K562 (cell line): ENCODE data around the gene INPP5D. TPM values are rescaled to one million over a fixed set of nuclear protein-coding genes. Genes with fewer than 3 reads are reported as not detected.
A peak's percentile ranks its signal among the peaks of the same experiment; 100 is the strongest.
"Not testable (repeated sequence)": the region's sequence is repeated elsewhere in the genome, so short reads cannot be mapped to it uniquely, and the experiment has no call there.

Experiments used
- ATAC-seq: fragments of 200-7000 bp; cut with Tn5 transposase; 3 replicates; pipeline ENCODE4 v1.9.1; 2020; ENCODE audit warnings: moderate library complexity
- BruUV-seq: library from RNA; stranded (reverse); fragments of 400-500 nt; replicated peaks from 2 replicates; lab custom pipeline; 2021; lab: Mats Ljungman, UMichigan
- CTCF ChIA-PET: fragments of 300-600 bp; formaldehyde crosslinking; extraction: SDS; loops from one replicate; lab custom pipeline; 2021; ENCODE audit warnings: low intra/inter-chr PET ratio; lab: Yijun Ruan, JAX
- POLR2A ChIA-PET: fragments of 300-600, 350-650 bp; sonication (Branson Sonifier 250); formaldehyde crosslinking; extraction: SDS; loops from one replicate; lab custom pipeline; 2021; ENCODE audit warnings: antibody characterized with exemption, inconsistent platforms; lab: Yijun Ruan, JAX
- DNase-seq, 4 experiments: peaks; one replicate each; pipeline versions ENCODE4 v3.0.0 to v3.0.0-alpha.2; 2011 to 2018; ENCODE audit warnings: low spot score in 3 of 4, mixed read lengths in 3 of 4; ENCODE audit errors: extremely low read depth in 1 of 4
- FAIRE-seq: peaks from 2 replicates; lab custom pipeline; 2011; peaks lifted over from hg19 to GRCh38; lab: Jason Lieb, UNC
- H2AFZ ChIP-seq: 2 replicates; pipeline ENCODE4 v1.6.0; 2011; ENCODE audit warnings: low read depth, low read length, control low read depth, inconsistent platforms
- H3K27ac ChIP-seq: fragments of 200-600 bp; 3 replicates; pipeline ENCODE4 v1.8.0; 2011; ENCODE audit warnings: low read depth, mild to moderate bottlenecking, control low read depth, inconsistent platforms, low read length, moderate library complexity, mixed read lengths; ENCODE audit errors: extremely low read depth
- H3K27me3 ChIP-seq, 2 experiments: fragments of 300-600 bp in 1 of 2; 2 replicates in 1 of 2; 3 replicates in 1 of 2; pipeline versions ENCODE4 v1.6.0 to v1.8.0; 2011; ENCODE audit warnings: inconsistent platforms in 2 of 2, low read length in 2 of 2, mild to moderate bottlenecking in 1 of 2, mixed read lengths in 1 of 2, moderate library complexity in 1 of 2; ENCODE audit not compliant: control insufficient read depth in 2 of 2, insufficient read depth in 2 of 2
- H3K36me3 ChIP-seq: fragments of 300-600 bp; 3 replicates; pipeline ENCODE4 v1.8.0; 2011; ENCODE audit warnings: mild to moderate bottlenecking, low read length, inconsistent platforms; ENCODE audit not compliant: control insufficient read depth, insufficient read depth
- H3K4me1 ChIP-seq, 2 experiments: fragments of 200-600 bp in 1 of 2; replicated peaks in 1 of 2; 2 replicates in 1 of 2; 3 replicates in 1 of 2; pipeline versions ENCODE4 v1.5.1 to v1.8.0; 2011; ENCODE audit warnings: inconsistent platforms in 2 of 2, low read length in 2 of 2, mild to moderate bottlenecking in 1 of 2, mixed read lengths in 1 of 2, moderate library complexity in 1 of 2; ENCODE audit not compliant: control insufficient read depth in 2 of 2, insufficient read depth in 2 of 2
- H3K4me2 ChIP-seq: 2 replicates; pipeline ENCODE4 v1.6.1; 2011; ENCODE audit warnings: low read length, control low read depth, inconsistent platforms, mixed read lengths; ENCODE audit not compliant: insufficient read depth
- H3K4me3 ChIP-seq: fragments of 200-600 bp; sonication (generic), shearing (Covaris generic); 2 replicates; pipeline ENCODE4 v1.5.1; 2016; ENCODE audit warnings: control low read depth, inconsistent platforms
- H3K79me2 ChIP-seq: fragments of 200-600 bp; 3 replicates; pipeline ENCODE4 v1.8.0; 2011; ENCODE audit warnings: low read length, inconsistent platforms; ENCODE audit not compliant: control insufficient read depth, insufficient read depth
- H3K9ac ChIP-seq, 2 experiments: 2 replicates each; pipeline versions ENCODE4 v1.6.0 to v1.6.1; 2011; ENCODE audit warnings: low read depth in 2 of 2, low read length in 2 of 2, control low read depth in 1 of 2, inconsistent platforms in 1 of 2, mild to moderate bottlenecking in 1 of 2, mixed read lengths in 1 of 2; ENCODE audit not compliant: insufficient read depth in 1 of 2
- H3K9me1 ChIP-seq: one replicate; pipeline ENCODE4 v1.6.0; 2011; ENCODE audit warnings: inconsistent platforms, mild to moderate bottlenecking, low read length, moderate library complexity; ENCODE audit not compliant: control insufficient read depth, insufficient read depth
- H3K9me3 ChIP-seq: replicated peaks from 2 replicates; pipeline ENCODE4 v1.5.1; 2011; ENCODE audit warnings: low read depth, low read length, inconsistent platforms; ENCODE audit not compliant: control insufficient read depth, insufficient read depth
- H4K20me1 ChIP-seq: replicated peaks from 2 replicates; pipeline ENCODE4 v1.6.1; 2011; ENCODE audit warnings: low read length, inconsistent platforms, mixed read lengths; ENCODE audit not compliant: control insufficient read depth, insufficient read depth
- WGBS: fragments of 100-300 bp; shearing (Covaris generic); methylation state at CpG from one replicate; pipeline ENCODE4 v1.1.6; 2016; ENCODE audit warnings: low coverage, mixed read lengths; ENCODE audit not compliant: insufficient coverage; ENCODE audit errors: missing lambda C conversion rate; 5-methylcytosine and 5-hydroxymethylcytosine counted together
- in situ Hi-C: fragments of 300-500 bp; cut with MboI; formaldehyde crosslinking; loops from 4 replicates; pipeline ENCODE4 v1.15.0; 2018; ENCODE audit warnings: inconsistent platforms, mixed read lengths
- intact Hi-C: fragments of 100-400 bp; cut with micrococcal nuclease; formaldehyde crosslinking; loops from 2 replicates; pipeline ENCODE4 v1.14.2; 2022
- polyA plus RNA-seq, 8 experiments: library from polyadenylated mRNA; depleted of rRNA in 4 of 8; stranded (reverse) in 5 of 8; unstranded in 3 of 8; fragments of >200 nt; fragmentation: Nextera tagmentation in 2 of 8; fragmentation: Illumina TruSeq in 1 of 8; extraction: Ambion mirVana in 2 of 8; extraction: Trizol in 1 of 8; gene quantifications; 2 replicates each; pipeline versions ENCODE4 v1.2.1 to v1.2.3, GENCODE V29; 2011 to 2014; ENCODE audit warnings: inconsistent platforms in 1 of 8, missing spikeins in 1 of 8
- total RNA-seq, 7 experiments: library from RNA; depleted of rRNA in 6 of 7; stranded (reverse); fragments of >200 nt in 6 of 7; fragmentation: Illumina TruSeq in 2 of 7; extraction: Trizol in 2 of 7; gene quantifications; 2 replicates each; pipeline versions ENCODE4 v1.2.1 to v1.2.3, GENCODE V29; 2011 to 2021; ENCODE audit warnings: low replicate concordance in 1 of 7
- TF ChIP-seq, protein P1 (sequence below): sonication (generic); formaldehyde crosslinking; IDR thresholded peaks from 2 replicates; pipeline ENCODE4 v1.8.1; 2023; ENCODE audit warnings: mild to moderate bottlenecking, missing genetic modification reagents
- TF ChIP-seq, protein P2 (sequence below): fragments of 450-650 bp; IDR thresholded peaks from 2 replicates; pipeline ENCODE4 v1.6.1; 2016; ENCODE audit warnings: mild to moderate bottlenecking

The INPP5D gene
- total and polyA plus RNA-seq, 9 of the 15 experiments (the other 6 are each of a cell fraction or from before 2014, with no cell fraction given) = 0.55 to 6.2 (median 2.2) TPM

DNA sequence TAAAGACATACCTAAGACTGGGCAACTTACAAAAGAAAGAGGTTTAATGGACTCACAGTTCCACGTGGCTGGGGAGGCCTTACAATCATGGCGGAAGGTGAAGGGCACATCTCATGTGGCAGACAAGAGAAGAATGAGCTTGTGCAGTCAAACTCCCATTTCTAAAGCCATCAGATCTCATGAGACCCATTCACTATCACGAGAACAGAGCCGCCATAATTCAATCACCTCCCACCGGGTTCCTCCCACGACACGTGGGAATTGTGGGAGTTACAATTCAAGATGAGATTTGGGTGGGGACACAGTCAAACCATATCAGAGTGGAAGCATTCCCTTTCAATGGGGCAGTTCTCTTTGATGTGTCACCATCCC lies 39.7 kb downstream of the INPP5D start:
- H3K4me3 ChIP-seq, H3K9ac ChIP-seq, in situ Hi-C loops, DNase-seq, FAIRE-seq, H3K36me3 ChIP-seq, H4K20me1 ChIP-seq, H3K79me2 ChIP-seq, intact Hi-C loops, H3K9me3 ChIP-seq, H3K27ac ChIP-seq, H2AFZ ChIP-seq, BruUV-seq, H3K9me1 ChIP-seq, CTCF ChIA-PET, H3K4me2 ChIP-seq, H3K4me1 ChIP-seq, POLR2A ChIA-PET, H3K27me3 ChIP-seq, ATAC-seq: not testable (repeated sequence)
- WGBS = 89% methylated on average over 6 of the region's 7 CpGs
- TF ChIP-seq, protein P1, sequence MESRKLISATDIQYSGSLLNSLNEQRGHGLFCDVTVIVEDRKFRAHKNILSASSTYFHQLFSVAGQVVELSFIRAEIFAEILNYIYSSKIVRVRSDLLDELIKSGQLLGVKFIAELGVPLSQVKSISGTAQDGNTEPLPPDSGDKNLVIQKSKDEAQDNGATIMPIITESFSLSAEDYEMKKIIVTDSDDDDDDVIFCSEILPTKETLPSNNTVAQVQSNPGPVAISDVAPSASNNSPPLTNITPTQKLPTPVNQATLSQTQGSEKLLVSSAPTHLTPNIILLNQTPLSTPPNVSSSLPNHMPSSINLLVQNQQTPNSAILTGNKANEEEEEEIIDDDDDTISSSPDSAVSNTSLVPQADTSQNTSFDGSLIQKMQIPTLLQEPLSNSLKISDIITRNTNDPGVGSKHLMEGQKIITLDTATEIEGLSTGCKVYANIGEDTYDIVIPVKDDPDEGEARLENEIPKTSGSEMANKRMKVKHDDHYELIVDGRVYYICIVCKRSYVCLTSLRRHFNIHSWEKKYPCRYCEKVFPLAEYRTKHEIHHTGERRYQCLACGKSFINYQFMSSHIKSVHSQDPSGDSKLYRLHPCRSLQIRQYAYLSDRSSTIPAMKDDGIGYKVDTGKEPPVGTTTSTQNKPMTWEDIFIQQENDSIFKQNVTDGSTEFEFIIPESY (CRISPR knock-in tag) = peak; percentile 66; the same call in 1 of the 2 replicates
- TF ChIP-seq, protein P2, sequence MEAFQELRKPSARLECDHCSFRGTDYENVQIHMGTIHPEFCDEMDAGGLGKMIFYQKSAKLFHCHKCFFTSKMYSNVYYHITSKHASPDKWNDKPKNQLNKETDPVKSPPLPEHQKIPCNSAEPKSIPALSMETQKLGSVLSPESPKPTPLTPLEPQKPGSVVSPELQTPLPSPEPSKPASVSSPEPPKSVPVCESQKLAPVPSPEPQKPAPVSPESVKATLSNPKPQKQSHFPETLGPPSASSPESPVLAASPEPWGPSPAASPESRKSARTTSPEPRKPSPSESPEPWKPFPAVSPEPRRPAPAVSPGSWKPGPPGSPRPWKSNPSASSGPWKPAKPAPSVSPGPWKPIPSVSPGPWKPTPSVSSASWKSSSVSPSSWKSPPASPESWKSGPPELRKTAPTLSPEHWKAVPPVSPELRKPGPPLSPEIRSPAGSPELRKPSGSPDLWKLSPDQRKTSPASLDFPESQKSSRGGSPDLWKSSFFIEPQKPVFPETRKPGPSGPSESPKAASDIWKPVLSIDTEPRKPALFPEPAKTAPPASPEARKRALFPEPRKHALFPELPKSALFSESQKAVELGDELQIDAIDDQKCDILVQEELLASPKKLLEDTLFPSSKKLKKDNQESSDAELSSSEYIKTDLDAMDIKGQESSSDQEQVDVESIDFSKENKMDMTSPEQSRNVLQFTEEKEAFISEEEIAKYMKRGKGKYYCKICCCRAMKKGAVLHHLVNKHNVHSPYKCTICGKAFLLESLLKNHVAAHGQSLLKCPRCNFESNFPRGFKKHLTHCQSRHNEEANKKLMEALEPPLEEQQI = peak; percentile 52; the same call in 1 of the 2 replicates
